Measurements from ENCODE around the gene FAM186B.
"Not testable (repeated sequence)": the region's sequence is repeated elsewhere in the genome, so short reads cannot be mapped to it uniquely, and the experiment has no call there.

The FAM186B gene, protein sequence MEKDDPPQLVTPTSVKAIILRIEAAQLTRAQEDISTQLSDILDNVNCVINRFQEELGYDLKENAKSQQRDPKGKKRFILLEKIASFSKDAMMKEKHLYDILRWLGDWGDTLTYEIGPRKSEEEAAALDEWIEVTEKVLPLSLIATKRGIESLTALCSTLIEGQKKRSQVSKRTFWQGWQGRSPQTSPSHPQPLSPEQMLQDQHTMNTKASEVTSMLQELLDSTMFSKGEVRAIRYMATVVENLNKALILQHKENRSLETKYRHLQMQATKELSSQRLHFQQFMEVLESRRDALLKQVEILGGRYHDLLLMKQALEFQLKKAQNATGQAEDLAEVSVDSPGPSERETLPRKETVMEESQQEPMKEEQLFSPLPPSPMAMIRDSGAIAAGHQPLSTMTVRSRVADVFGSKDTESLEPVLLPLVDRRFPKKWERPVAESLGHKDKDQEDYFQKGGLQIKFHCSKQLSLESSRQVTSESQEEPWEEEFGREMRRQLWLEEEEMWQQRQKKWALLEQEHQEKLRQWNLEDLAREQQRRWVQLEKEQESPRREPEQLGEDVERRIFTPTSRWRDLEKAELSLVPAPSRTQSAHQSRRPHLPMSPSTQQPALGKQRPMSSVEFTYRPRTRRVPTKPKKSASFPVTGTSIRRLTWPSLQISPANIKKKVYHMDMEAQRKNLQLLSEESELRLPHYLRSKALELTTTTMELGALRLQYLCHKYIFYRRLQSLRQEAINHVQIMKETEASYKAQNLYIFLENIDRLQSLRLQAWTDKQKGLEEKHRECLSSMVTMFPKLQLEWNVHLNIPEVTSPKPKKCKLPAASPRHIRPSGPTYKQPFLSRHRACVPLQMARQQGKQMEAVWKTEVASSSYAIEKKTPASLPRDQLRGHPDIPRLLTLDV

DNA sequence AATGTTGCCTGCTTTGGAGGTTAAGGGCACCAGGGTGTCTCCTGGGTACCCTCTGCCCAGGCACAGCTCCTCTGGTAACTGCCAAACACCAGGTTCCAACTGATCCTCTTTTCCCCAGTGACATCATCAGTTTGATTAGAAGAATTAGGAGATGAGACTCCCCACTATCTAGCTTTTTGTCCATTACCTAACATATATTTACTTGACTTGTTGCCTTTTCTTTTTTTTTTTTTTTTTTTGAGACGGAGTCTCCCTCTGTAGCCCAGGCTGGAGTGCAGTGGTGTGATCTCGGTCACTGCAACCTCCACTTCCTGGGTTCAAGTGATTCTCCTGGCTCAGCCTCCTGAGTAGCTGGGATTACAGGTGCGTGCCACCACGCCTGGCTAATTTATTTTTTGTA is at the start of gene FAM186B:
TSS of gene FAM186B (minus strand) at position 101 of the 400 bp plus-strand sequence. CDS start 162 bp downstream, outside the sequence.
- not testable (repeated sequence) for DNase-seq

DNA sequence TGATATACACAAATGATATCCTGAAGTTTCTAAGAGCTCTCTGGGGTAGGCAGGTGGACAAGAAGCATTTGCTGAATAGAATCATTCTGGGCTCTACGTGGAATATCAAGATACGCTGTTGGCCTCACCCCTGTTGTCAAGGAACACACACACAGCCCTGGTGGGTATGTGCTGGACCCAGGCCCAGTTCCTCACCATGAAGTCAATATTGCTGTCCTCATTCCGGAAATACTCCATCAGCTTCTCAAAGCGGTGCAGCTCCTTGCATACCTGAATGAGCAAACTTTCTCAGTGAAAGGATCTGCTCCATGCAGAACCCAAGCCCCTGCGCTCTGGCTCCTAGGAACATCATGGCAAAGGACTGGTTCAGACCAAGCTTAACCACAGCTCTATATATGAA is 49.3 kb upstream of the FAM186B start:
- DNase-seq, result no peak

DNA sequence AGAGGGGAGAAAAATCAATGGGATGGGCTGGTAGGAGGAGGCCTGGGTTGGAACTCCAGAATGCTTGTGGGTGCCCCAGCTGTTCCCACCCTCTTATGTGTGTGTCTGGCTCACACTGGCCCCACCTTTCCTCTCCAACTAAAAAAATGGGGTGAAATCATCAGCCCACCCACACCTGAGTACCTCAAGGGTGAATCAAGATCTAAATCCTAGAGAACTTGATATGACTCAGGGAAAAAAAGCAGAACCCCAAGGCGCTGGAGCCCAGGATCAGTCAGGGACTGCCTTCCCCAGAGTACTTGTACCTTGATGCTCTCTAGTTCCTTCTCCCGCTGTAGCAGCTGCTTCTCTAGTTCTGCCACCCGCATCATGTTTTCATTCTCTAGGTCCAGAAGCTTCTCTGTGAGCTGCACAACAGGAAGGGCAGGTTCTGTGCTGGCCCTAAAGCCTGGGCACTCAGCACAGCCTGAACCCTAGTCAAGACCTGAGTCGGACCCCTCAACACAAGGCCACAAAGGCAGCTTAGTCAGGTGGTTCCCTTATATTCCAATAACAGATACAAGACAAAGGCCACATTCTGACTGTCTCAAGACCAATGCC is 47.6 kb upstream of the FAM186B start:
- no peak for DNase-seq

DNA sequence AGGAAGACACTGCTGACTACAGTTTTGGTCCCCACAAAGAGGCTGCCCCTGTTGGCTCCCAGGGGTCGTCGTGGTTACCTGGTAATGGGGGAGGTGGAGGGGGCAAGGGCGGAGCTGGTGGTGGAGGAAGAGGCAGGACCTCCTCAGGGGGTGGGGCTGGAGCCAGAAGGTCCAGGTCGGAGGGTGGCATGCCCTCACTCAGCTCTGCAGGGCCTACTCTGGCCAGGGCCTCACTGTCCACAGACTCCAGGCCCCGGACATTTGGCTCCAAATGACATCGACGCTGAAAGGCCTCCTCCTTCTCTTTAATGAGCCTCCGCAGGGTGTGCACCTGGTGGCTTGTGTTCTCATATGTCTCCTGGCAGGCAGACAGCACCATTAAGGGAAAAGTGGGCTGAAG is 46.4 kb upstream of the FAM186B start:
- no peak for DNase-seq

DNA sequence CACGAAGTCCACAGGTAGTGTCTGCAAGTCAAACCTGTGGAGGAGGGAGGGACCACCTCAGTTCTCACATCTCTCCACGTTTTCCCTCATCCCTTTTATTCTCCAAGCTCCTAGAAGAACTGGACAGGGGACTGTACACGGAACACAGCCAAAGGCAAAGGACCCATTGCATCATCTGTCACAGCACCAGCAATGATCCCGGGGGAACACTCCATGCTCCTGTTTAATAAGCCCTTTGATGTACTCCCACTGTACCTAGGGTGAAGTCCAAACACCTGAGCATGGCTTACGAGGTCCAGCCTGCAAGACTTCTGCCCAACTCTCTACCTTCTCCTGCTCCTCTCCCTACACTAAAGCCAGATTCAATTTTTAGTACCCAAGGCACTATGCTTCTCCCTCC is 44.5 kb upstream of the FAM186B start:
- no peak for DNase-seq

DNA sequence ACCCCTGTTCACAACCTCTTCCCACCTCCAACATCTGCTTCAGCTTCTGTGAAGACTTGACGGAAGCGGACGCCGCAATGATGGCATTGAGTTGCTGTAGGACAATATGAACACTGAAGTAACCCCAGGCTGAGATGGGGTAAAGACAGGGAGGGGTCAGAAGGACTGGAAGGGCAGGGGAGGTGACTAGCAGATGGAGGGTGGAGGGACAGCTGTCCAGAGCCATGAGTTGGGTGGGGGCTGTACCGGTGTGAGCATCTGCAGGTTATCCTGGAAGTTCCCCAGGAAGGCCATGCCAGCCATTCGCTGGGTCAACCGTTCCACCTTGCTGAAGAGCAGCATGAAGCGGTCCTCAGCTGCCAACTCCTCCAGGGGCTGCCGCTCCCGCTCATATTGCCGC is 44.0 kb upstream of the FAM186B start:
- DNase-seq, result no peak

DNA sequence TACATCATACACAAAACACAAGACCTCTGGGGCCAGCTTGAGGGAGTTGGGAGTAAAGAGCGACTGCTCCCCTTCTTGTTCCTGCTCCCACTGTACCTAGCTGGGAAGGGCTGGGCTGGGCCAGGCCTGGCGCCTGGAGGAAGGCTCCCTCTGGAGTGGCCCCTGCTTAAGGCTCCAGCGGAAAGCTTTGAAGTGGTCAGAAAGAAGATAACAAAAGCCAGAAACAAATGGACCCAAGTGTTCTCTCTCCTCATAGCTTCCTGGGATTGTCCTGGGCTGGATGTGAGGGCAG is 43.2 kb upstream of the FAM186B start:
- no peak for DNase-seq

DNA sequence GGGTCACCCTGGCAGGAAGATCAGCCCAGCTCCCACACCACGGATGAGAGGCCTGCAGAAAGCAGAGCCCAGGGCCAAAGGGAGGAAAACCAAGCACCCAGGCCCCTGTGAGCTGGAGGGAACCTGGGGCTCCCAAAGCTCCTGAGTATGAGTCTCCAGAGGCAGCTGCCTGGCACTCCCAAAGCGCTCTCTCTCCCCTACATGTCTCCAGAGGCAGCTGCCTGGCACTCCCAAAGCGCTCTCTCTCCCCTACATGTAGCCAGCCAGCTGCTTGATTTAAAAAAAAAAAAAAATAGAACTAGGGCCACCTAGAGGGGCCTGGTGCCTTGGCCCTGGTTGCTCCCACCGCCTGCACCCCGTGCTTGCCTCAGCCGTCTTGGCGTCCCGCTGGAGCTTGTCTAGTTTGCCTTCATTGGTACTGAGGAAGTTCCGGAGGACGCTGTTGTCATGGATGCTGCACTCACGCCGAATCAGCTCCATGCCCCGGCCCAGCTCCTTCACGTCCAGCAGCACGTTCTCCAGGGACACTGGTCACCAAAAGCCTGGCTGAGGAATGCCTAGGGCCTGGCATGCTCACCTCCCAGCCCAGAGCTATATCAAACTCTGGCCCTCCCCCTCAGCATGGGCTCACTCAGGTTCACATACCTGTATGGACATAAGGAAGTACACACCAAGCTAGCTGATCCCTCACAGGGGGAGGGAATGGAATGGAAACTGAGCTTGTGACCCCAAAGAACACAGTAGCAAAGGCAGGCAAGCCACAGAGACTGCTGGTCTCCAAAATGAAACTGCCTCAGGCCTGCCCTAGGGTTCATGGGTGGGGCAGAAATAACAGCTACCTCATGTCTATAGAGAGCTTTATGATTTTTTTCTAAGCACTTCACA is 42.6 kb upstream of the FAM186B start:
- no peak for DNase-seq

DNA sequence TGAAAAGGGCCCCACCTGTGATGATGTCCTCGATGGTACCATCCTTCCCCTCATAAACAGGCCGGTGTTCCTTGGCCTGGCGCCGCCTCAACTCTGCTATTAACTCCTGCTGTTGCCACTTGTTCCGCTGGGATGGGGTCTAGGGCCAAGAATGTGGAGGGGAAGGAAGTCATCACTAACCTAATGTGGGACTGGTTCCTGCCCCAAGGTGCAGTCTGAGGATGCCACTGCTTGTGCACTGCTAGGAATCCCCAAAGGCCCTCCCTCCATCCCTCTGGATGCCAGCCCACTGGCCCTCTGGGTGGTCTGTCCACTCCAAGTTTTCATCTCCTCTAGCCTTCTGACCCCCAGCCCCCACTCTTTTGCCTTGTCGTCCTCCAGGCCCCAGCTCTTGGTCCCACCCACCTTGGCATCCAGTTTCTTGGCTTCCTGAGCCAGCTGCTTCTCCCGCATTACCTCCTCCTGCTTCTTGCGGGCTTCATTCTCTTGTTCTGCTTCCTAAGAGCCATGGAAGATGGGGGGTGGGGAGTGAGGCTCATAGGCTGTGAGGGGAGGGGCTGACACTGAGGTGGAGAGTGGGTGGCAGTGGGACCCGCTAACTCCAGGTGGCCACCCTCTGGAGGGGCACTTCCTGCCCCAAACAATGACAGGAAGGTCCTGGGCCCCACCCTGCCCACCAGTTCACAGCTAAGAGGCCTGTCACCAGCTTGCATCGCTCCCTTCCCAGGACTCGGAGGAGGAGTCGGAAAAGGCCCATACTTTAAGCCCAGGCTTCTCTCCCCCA is 41.6 kb upstream of the FAM186B start:
- DNase-seq, result no peak

DNA sequence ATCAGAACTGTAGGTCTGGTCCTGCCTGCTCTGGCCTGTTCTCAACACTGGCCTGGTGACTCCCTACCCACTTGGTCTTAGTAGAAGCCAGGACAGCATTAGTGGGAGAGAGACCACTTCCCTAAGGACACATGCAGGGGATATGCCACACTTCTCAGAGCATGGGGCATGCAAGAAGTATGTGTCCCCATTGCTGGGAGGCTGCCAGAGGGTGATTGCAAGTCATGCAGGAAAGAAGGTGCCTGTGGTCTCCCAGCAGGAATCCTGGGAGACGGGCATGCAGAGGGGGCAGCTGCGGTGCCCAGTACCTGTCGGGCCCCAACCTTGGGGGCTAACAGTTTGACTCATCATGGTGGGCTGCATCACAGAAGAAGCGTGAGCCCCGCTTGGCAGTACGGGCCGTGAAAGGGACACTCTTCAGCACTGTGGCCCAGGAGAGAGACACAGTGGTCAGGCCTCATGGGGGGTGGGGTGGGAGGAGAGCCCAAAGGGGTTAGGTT is 40.9 kb upstream of the FAM186B start:
- no peak for DNase-seq

DNA sequence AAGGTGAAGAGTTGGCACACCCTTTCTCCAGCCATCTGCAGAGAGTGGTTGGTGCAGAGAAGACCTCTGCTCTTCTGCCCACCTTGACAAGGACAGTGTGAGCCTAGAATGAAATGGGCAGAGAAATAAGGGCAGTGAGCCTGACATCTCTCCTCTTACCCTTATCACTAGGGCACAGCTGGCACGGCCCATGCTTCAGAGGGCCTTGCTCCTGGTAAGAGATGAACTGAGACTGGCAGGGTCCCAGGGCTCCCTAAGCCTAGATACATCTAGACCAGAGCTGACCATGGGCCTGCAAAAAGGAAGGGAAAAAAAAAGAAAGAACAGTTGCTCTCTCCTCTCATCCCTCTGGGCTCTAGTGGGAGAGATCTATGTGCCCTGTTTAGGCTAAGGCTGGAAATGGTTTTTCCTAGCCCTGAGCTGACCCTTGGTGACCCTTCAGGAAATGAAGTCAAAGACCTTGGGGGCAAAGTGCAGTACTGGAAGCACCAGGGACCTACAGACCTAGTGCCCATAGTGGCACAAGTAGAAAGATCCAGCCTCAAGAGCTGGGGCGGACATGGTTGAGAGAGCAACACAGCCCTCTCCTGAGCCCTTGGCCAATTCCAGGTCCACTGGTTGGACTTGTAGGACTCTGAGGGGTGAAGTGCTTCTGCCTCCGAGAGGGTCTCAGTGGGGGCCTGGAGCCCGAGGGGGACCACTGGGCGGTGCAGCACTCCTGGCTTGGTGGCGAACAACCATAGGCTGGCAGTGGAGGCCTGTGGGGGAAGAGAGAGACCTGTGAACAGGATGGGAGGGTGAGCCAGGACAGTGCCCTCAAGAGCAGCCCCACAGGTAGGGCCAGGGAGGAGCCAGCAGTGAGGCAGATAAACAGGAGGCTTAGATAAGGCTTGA is 40.0 kb upstream of the FAM186B start:
- DNase-seq, result no peak

DNA sequence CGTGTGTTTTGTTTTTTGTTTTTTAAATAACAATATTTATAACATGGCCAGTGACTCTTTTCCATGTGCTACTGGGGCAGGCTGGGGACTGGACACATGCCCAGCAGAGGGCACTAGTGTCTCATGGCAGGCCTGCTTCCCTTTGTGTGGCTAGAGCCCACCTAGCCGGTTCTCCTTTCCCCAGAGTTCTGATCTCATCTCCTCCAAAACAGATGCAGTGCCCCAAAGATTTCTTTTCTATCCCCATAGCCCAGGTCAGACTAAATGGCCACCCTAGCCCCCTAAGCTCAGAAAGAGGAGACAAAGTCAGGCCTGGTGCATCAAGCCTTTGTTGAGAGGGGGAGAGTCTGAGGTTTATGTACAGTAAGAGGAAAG is 39.2 kb upstream of the FAM186B start:
- peak; percentile 74 for DNase-seq

DNA sequence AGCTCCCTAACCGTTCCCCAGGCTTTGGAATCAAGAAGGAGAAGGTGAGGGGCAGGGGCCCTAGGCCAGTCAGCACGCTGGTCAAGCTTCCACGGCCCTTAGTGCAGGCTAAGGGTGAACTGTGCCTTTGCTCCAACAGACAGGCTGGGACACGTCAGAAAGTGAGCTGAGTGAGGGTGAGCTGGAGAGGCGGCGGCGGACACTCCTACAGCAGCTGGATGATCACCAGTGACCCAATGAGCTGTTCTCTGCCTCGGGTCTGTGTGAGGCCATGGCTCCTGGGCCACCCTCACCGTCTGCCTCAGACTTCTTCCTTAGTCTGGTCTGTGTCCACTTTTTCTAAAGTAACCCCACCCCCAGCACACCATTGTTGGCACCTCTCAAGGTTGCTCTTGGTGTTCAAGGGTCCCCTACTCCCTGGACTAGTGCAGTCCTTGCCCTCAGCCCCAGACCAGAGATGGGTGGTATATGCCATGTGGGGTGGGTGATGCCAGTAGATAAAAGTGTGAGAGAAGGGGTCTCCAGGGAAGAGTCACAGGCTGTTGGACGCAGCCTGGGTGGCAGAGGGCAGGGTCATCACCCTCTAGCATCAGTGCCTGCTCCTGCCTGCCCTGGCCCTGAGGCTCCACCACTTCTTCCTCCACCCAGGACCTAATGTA is 38.7 kb upstream of the FAM186B start:
- no peak for DNase-seq

DNA sequence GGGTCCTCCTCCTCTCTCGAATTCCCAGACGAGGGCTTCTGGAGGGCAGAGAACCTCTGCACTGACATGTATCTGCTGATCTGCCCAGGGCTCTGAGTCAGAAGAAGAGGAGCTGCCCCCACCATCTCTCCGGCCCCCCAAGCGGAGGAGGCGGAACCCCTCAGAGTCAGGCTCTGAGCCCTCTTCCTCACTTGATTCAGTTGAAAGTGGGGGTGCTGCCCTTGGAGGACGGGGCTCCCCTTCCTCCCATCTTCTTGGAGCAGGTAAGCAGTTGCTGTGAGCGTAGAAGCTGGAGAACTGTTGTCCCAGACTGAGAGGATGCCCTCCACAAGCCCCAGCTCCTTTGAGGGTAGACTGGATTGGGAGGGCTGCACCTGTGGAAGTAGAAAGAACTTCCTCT is 37.7 kb upstream of the FAM186B start:
- no peak for DNase-seq

DNA sequence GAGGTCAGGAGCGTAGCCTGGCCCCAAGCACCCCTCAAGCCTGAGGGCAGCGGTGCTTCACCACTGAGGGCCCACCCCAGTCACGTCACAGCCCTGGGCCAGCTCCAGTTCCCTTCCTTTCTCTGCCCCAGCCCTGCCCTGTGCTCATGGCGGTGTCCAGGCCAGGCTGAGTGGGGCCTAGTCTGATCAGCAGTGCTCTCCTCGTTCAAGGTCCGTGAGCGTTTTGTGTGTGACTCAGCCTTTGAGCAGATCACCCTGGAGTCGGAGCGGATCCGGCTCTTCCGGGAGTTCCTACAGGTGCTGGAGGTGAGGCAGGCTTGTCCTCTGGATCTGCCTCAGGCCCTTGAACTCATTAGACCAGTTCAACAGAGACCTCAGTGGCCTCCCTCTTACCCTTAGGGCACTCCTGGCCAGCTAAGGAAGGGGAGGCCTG is 36.9 kb upstream of the FAM186B start:
- DNase-seq, result no peak

DNA sequence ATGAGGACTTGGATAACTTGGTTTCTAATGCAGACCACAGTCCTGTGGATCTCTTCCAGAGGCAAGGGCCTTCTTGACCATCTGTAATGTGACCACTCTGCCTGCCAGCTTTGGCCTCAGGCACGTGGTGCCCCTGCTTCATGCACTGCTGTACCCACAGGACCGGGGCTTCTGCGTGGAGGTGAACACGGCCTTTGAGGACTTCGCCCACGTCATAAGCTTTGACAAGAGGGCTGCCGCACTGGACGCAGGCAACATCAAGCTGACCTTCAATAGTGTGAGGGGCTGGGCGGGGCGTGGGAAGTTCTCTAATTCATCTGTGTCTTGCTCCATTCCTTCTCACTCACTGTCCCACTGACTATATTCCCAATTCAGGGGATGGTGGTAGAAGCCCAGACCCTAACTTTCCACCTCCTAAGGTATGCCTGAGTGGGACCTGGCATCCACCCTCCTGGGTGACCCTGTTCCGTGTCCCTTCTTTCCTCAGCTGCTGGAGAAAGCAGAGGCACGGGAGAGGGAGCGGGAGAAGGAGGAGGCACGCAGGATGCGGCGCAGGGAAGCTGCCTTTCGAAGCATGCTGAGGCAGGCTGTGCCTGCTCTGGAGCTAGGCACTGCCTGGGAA is 36.4 kb upstream of the FAM186B start:
- DNase-seq, result no peak

DNA sequence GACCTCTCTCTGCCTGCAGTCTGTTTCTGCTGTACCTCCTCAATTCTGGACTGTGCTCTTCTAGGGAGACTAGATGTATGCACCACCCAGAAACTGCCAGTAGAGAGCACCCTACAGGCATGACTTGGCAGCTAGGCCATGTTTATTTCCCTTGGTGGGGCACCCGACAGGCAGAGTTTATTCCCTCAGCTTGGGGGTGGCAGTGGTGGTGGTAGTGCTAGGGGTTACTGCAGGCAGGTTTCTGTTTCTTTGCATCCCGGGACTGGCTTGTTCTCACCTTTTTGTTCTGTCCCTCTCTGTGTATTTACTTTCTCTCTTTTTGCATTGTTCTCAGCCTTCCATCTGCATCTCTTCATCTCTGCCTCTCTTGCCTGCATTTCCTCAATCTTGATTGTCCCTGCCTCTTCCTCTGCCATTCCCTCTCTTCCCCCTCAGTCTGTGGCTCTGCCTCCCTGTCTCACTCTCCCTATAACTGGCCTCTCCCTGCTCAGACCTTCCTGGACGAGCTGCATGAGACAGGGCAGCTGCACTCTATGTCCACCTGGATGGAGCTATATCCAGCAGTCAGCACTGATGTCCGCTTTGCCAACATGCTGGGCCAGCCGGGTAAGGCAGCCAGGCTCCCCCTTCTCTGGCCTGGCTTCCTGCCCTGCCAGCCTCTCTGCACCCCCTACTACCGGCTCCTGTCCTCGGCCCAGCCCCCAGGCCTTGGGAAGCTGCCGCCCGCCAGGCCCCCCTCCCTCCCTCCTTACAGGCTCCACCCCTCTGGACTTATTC is 31.7 kb upstream of the FAM186B start:
- DNase-seq, result peak; percentile 55

DNA sequence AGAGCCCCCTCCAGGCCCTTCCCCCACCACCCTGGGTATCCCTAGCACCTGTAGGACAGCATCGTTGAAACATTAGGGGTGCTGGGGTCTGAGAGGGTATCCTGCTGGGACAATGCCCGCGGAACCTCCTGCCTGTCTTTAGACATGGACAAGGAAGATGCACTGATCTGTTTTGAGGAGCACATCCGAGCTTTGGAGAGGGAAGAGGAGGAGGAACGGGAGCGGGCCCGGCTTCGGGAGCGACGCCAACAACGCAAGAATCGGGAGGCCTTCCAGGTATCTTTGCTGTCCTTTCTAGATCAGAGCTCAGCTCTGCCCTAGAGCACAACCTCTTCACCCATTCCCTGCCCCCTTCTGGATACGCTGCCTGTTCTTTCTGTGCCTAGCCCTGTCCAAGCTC is 31.1 kb upstream of the FAM186B start:
- no peak for DNase-seq

DNA sequence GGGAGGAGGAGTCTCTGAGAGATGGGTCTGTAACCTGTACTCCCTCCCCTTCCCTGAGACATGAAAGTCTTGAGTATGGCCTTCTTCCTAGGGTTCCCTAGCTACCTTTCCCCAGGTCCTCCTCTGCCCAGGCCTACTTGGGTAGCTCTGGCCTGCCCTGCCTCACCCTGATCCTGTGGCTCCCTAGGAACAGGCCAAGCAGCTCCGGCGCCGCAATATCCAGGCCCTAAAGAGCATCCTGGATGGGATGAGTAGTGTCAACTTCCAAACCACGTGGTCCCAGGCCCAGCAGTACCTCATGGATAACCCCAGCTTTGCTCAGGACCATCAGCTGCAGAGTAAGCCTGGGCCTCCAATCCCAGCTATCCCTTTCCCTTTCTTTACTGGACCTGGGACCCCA is 30.2 kb upstream of the FAM186B start:
- no peak for DNase-seq
